HL-60/S4 (cell line): Measurements from ENCODE around the gene JPT2.

Experiments used
- in situ Hi-C: fragments of 300-500 bp; cut with MboI; formaldehyde crosslinking; loops from 2 replicates; pipeline ENCODE4 v1.14.3; 2022; ENCODE audit warnings: low sequenced_read_pairs

Gene JPT2, protein sequence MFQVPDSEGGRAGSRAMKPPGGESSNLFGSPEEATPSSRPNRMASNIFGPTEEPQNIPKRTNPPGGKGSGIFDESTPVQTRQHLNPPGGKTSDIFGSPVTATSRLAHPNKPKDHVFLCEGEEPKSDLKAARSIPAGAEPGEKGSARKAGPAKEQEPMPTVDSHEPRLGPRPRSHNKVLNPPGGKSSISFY

DNA sequence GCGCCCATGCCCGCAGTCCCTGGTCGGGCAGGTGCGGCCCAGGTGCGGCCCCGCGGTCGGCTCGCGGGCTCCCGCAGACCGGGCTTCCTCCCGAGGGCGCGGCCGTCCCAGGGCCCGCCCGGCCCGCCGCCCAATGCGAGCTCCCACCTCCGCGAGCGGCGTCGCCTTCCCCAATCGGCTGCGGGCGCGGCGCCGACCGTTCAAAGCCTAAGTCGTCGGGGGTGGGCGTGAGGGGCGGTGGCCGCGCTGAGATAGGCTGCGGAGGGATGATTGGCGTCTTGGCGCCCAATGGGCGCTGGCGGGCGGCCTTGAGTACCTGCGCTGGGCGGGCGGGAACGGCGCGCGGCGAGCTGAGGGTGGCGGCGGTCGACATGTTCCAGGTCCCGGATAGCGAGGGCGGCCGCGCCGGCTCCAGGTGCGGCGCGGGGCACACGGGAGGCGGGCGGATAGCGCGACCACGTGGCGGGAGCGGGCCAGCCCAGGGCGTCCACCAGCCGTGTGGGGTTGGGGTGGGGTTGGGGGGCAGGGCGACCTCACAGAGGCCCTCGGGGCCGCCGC is at the start of gene JPT2:
JPT2 (plus strand) TSS at position 338 of the 558 bp plus-strand sequence; CDS start at position 372, 34 bp downstream.
- in situ Hi-C loops: no loop called here

DNA sequence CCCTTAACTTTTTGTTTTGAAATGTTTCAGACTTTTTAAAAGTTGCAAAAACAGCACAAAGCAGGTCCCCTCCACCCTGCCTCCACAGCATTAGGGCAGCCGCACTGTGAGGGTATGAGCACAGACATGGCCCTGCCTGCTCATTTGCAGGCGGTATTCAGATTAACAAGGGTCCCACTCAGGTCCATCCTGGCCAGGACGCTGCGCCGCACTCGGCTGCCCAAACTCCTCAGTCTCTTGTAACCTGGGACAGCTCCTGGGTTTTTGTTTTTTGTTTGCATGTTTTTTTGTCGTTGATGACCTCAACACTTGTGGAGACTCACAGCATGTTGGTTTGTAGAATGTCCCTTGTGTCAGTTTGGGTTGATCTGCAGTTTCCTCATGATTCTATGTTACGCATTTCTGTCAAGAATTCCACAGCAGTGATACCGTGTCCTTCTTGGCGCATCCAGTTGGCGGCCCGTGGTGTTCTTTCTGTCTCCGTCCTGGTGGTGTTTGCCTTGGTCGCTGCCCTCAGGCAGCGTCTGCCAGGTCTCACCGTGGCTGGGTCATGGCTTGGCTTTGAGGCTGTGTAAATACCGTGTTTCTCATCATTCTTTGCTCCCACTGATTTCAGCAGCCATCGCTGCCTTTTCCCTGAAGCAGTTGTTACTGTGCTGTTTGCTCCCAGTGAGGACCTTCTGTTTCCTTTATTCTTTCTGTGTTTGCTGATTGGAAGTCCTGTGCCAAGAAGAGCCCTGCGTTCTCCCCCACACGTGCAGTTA is 47.4 kb upstream of the JPT2 start:
- in situ Hi-C loops: no loop called here

- in situ Hi-C loops: no loop called here
Observed at GRCh38 chr16:1631230-1631629, 46.8 kb upstream of the JPT2 start.

DNA sequence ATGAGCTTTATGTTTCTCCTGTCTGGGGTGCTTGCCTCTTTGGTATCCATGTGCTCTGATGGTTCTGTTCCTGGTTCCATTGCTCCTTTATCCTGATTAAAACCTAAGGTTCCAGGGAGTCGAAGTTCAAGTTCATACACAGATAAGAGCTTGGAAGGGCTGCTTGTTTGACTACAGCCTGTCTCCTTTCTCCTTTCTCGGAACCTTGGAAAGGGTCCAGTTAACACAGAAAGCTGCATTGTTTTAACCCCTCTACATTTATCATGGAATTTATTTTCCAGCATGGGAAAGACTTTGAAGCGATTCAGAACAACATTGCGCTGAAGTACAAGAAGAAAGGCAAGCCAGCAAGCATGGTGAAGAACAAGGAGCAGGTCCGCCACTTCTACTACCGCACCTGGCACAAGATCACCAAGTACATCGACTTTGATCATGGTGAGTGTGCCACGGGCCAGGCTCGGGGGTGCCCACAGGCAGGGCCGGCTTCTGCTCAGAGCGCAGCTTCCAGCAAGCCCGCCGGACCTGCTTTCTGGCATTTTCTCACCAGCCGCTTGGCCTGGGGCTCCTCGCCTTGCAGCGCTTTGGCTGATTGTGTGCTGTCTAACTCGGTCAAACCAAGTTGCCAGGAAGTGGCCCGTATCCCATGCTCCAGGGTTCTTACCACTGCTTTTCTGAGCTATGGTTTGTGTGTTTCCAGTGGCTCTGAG is 46.0 kb upstream of the JPT2 start:
- in situ Hi-C loops: no loop called here

GRCh38 chr16:1632638-1632970 is 45.5 kb upstream of the JPT2 start:
- in situ Hi-C loops: no loop called here

DNA sequence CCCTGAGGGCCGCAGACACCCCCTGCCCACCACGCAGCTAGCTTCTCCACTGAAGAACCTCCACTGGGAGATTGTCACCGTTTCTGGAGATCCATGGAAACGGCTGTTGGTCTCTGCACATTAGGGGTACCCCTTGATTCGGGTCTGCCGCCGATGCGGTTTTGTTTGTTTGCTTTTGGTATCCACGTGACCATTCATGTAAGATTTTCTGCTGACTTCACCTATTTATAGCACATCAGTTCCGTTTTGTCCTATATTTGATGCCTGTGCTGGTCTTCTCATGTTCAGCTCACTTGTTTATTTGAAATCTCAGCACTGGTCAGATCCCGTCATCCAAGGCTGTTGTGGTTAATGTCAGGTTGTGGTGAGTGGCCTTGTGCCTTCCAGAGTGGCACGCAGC is 44.8 kb upstream of the JPT2 start:
- in situ Hi-C loops: no loop called here

DNA sequence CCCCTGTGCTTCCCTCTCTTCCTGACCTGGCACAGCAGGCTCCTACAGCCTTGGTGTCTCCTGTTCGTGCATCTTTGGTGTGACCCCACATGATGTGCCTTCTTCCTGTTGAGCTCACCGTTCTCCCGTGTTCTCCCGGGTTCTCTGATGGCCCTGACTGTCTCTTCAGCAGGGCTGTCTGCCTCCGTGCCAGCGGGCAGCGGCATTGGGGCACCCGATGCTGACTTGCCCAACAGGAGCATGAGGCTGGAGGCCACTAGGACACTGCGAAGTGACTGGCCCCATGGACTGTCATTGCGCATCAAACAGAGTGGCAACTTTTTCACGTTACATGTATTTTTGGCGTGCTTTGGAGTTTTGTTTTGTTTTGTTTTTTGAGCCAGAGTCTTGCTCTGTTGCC is 43.5 kb upstream of the JPT2 start:
- in situ Hi-C loops: no loop called here

GRCh38 chr16:1635070-1635469 is 43.0 kb upstream of the JPT2 start:
- in situ Hi-C loops: no loop called here

- in situ Hi-C loops: no loop called here
Observed at GRCh38 chr16:1637526-1637925, 40.6 kb upstream of the JPT2 start.

- in situ Hi-C loops: no loop called here
Observed at GRCh38 chr16:1638757-1639156, 39.3 kb upstream of the JPT2 start.

DNA sequence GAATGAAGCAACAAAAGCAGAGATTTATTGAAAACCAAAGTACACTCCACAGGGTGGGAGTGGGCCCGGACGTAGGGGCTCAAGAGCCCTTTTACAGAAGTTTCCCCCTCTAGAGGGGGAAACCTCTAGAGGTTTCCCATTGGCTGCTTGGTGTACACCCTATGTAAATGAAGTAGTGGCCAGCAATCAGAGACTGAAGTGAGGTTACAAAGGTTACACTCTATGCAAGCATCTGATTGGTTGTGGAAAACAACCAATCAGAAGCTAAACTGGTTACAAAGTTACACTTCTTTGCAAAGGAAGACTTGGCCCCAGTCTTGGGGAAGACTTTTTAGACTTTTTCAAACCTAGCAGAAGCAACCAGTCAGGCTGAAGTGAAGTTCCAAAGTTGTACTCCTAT is 38.8 kb upstream of the JPT2 start:
- in situ Hi-C loops: no loop called here

DNA sequence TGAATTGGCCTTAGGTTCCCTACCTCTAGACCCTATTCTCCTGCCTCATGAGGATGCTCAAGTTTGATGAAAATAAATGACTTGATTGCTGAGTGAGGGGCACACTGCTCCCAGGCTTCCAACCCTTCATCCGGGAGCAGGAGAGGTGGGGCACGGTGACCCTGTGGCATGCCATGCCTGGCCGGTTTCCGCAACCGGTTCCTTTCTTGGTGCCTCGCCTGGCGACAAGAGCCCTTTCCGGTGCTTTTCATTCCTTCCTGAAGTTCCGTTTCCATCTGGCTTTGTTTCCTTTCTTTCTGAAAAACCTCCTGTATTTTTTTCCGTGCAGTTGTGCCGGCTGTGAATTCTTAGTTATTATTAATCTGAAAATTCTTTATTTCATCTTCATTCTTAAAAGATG is 38.2 kb upstream of the JPT2 start:
- in situ Hi-C loops: no loop called here

- in situ Hi-C loops: no loop called here
Observed at GRCh38 chr16:1640261-1640941, 37.7 kb upstream of the JPT2 start.

GRCh38 chr16:1641261-1641660 is 36.8 kb upstream of the JPT2 start:
- in situ Hi-C loops: no loop called here

DNA sequence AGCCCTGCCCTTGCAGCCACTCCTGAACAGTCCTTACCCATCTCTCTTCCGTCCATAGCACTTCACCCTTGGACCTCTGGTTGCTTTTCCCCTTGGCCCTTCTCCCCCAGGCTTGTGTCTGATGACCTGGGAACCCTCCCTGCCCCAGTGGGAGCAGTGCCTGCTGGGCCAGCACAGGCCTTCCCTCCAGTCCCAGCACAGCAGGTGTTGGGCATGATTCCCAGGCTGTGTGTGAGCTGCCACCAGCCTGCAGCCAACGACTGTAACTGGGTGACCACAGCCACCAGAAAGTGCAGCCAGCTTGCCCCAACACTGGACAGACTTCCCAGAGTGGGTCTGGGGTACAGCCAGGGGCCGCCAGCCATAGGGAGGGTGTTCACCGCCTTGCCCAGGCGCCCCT is 35.9 kb upstream of the JPT2 start:
- in situ Hi-C loops: no loop called here

DNA sequence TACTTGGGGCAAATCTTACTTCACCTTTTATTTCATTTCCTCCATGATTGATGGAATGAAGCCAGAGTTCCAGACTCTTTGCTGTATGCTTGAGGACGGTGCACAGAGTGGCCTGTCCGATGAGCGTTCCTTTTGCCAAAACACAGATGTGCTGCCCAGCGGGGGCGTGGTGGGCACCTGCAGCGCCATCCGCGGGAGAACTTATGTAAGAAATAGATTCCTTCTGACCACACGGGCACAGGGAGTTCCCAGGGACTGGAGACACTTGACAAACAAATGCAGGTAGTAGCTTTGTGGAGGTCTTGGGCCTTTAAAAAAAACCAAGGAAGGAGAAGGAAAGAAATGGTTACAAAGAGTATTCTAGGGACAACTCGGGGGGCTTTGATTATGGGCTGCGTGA is 35.3 kb upstream of the JPT2 start:
- in situ Hi-C loops: no loop called here

GRCh38 chr16:1643521-1643920 is 34.6 kb upstream of the JPT2 start:
- in situ Hi-C loops: no loop called here

GRCh38 chr16:1645914-1646525 is 32.1 kb upstream of the JPT2 start:
- in situ Hi-C loops: no loop called here

DNA sequence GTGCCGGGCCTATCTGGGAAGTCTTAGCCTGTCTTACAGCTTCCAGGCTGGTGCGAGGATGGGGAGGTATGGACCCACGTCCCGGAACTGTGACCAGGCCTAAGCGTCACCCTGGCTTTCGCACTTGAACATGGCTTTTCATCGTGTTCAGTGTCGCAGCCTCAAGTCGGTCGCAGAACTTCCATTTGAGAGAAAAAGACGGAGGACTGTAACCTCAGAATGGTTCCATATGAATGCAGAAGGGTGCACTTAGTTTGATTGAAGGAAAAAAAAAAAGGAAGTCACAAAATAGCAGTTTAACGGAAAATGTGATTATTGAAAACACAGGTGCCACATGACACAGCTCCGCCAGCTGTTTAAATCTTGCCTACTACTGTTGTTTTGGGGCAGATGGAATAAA is 30.2 kb upstream of the JPT2 start:
- in situ Hi-C loops: no loop called here

DNA sequence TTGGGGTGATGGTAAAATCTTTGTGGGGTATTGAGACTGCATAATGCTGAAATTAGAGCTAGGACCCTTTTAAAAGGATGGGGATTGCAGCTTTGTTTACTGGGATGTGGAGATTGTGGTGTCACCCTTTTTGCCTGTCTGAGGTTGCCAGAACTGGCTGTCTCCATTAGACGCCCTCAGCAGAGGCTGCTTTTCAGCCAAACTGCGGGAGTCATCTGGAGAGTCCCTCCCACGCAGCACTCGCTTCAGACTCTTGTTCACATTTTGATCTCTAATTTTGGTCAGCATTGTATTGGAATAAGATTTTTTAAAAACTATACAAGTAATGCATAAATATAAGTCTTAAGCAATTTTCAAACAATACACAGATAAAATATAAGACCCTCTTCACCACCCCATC is 27.9 kb upstream of the JPT2 start:
- in situ Hi-C loops: no loop called here
